Keratinocyte (primary cell): ENCODE data around the gene ERC2.

ENCODE experiments used
- EZH2 ChIP-seq: IDR thresholded peaks from one replicate; pipeline ENCODE4 v1.6.1; 2012; ENCODE audit warnings: inconsistent platforms, mild to moderate bottlenecking, low read length, moderate library complexity
- TF ChIP-seq, protein P1 (sequence below), 3 experiments: IDR thresholded peaks in 1 of 3; conservative IDR thresholded peaks in 1 of 3; optimal IDR thresholded peaks in 1 of 3; 2 replicates in 2 of 3; 3 replicates in 1 of 3; pipeline versions ENCODE3 to v1.5.1; 2011; ENCODE audit warnings: low read length in 3 of 3, mild to moderate bottlenecking in 3 of 3, moderate library complexity in 2 of 3, control low read depth in 1 of 3, inconsistent platforms in 1 of 3; ENCODE audit not compliant: insufficient read depth in 2 of 3; ENCODE audit errors: extremely low read depth in 1 of 3

GRCh38 chr3:56406826-56407515, 61.3 kb downstream of the ERC2 start:
- TF ChIP-seq, protein P1, sequence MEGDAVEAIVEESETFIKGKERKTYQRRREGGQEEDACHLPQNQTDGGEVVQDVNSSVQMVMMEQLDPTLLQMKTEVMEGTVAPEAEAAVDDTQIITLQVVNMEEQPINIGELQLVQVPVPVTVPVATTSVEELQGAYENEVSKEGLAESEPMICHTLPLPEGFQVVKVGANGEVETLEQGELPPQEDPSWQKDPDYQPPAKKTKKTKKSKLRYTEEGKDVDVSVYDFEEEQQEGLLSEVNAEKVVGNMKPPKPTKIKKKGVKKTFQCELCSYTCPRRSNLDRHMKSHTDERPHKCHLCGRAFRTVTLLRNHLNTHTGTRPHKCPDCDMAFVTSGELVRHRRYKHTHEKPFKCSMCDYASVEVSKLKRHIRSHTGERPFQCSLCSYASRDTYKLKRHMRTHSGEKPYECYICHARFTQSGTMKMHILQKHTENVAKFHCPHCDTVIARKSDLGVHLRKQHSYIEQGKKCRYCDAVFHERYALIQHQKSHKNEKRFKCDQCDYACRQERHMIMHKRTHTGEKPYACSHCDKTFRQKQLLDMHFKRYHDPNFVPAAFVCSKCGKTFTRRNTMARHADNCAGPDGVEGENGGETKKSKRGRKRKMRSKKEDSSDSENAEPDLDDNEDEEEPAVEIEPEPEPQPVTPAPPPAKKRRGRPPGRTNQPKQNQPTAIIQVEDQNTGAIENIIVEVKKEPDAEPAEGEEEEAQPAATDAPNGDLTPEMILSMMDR (optimal IDR thresholded peaks at IDR 0.05 in 1 of 3, IDR thresholded peaks at IDR 0.05 in 1 of 3, conservative IDR thresholded peaks at IDR 0.05 in 1 of 3; ENCODE audit: extremely low read depth in 1 of 3, insufficient read depth in 2 of 3, low read length in 3 of 3) = no peak
- no peak for TF ChIP-seq EZH2
